Thyroid gland (tissue), 4 donors: Measurements from ENCODE around the gene WDR49.

Source experiments
- CTCF ChIP-seq, 6 experiments: fragments of 200-600 bp in 3 of 6; fragments of 450-650 bp in 3 of 6; sonication (generic) in 3 of 6; IDR thresholded peaks; one replicate each; pipeline ENCODE4 v1.5.1; 2016 to 2019; ENCODE audit warnings: antibody characterized with exemption in 6 of 6, mild to moderate bottlenecking in 2 of 6, inconsistent platforms in 1 of 6, moderate library complexity in 1 of 6
- POLR2A ChIP-seq, 2 donors: fragments of 450-650 bp; IDR thresholded peaks; one replicate each; pipeline ENCODE4 v1.6.1; 2017; ENCODE audit warnings: antibody characterized with exemption in 2 of 2, mild to moderate bottlenecking in 2 of 2, moderate library complexity in 1 of 2

- no peak for TF ChIP-seq POLR2A (IDR thresholded peaks at IDR 0.05)
- TF ChIP-seq CTCF (IDR thresholded peaks at IDR 0.05) = no peak
These were observed 42.0 kb downstream of the WDR49 start for GRCh38 chr3:167611718-167612117.
